AG04449 (cell line): ENCODE data around the gene CTSD.

Experiments used
- CTCF ChIA-PET: fragments of 350-600 bp; formaldehyde crosslinking; extraction: SDS; loops from one replicate; lab custom pipeline; 2021; ENCODE audit warnings: antibody characterized with exemption; lab: Yijun Ruan, JAX
- POLR2A ChIA-PET: fragments of 400-600, 350-600 bp; formaldehyde crosslinking; extraction: SDS; loops from one replicate; lab custom pipeline; 2020; ENCODE audit warnings: antibody characterized with exemption, inconsistent platforms; lab: Yijun Ruan, JAX
- DNase-seq: peaks from one replicate; pipeline ENCODE4 v3.0.0-alpha.2; 2010; ENCODE audit warnings: low read depth, low spot score
- H3K4me3 ChIP-seq: 2 replicates; pipeline ENCODE4 v1.5.1; 2011; ENCODE audit warnings: low read depth, mild to moderate bottlenecking, control low read depth, low read length
- CTCF ChIP-seq: IDR thresholded peaks from one replicate; pipeline ENCODE4 v1.5.1; 2011; ENCODE audit warnings: mild to moderate bottlenecking, moderate library complexity, low read length, control low read depth, inconsistent platforms; ENCODE audit not compliant: insufficient read depth; ENCODE audit errors: missing control alignments

Gene CTSD

GRCh38 chr11:1761857-1762536, 1.7 kb downstream of the CTSD start:
- CTCF ChIA-PET: interaction anchor here (1.2 to 1.8 kb wide), 2 partner anchors 68 to 71 kb away, joined by 8 to 9 read pairs; no protein-coding TSS in a partner anchor
- peak overlapping the region; percentile 18 for H3K4me3 ChIP-seq

GRCh38 chr11:1761110-1761856, 2.4 kb downstream of the CTSD start:
- no peak overlapping the region for H3K4me3 ChIP-seq
- no peak for TF ChIP-seq CTCF
- POLR2A ChIA-PET: no interaction called here
- DNase-seq: no peak
- CTCF ChIA-PET: interaction anchor here (1.2 to 1.8 kb wide), 2 partner anchors 67 to 72 kb away, joined by 4 to 8 read pairs; no protein-coding TSS in a partner anchor

More at GRCh38 chr11:1761857-1762536, 1.7 kb downstream of the CTSD start:
- no peak for TF ChIP-seq CTCF
- POLR2A ChIA-PET: interaction anchor here (0.8 kb wide), 1 partner anchor 12 kb away, joined by 4 read pairs; the partner anchor contains the start of gene IFITM10
- no peak for DNase-seq

GRCh38 chr11:1760351-1761109, 3.2 kb downstream of the CTSD start:
- H3K4me3 ChIP-seq: no peak overlapping the region
- CTCF ChIA-PET: interaction anchor here (1.2 to 1.7 kb wide), 2 partner anchors 11 to 72 kb away, joined by 4 read pairs; partner anchors contain the start of gene IFITM10
- POLR2A ChIA-PET: no interaction called here
- TF ChIP-seq CTCF: no peak
- no peak for DNase-seq

- CTCF ChIA-PET: interaction anchor here (1.7 kb wide), 1 partner anchor 10 kb away, joined by 4 read pairs; the partner anchor contains the start of gene IFITM10
Observed at GRCh38 chr11:1759851-1760220, 3.9 kb downstream of the CTSD start.

GRCh38 chr11:1759151-1759850, 4.4 kb downstream of the CTSD start:
- ChIA-PET CTCF (interaction anchor here (1.7 kb wide), 1 partner anchor 9 kb away, joined by 4 read pairs; the partner anchor contains the start of gene IFITM10), POLR2A (no interaction called here)
- no peak for TF ChIP-seq CTCF
- no peak for DNase-seq
- H3K4me3 ChIP-seq: no peak overlapping the region

More at GRCh38 chr11:1759851-1760220, 3.9 kb downstream of the CTSD start:
- no peak for TF ChIP-seq CTCF
- POLR2A ChIA-PET: no interaction called here
- DNase-seq: no peak
- no peak overlapping the region for H3K4me3 ChIP-seq
